Kidney glomerular epithelial cell (primary cell): ENCODE measurements around the gene TMUB2.
A peak's percentile ranks its signal among the peaks of the same experiment; 100 is the strongest.

Experiments used
- DNase-seq: peaks from one replicate; lab custom pipeline; 2025; lab: John Stamatoyannopoulos, UW

The TMUB2 gene

DNA sequence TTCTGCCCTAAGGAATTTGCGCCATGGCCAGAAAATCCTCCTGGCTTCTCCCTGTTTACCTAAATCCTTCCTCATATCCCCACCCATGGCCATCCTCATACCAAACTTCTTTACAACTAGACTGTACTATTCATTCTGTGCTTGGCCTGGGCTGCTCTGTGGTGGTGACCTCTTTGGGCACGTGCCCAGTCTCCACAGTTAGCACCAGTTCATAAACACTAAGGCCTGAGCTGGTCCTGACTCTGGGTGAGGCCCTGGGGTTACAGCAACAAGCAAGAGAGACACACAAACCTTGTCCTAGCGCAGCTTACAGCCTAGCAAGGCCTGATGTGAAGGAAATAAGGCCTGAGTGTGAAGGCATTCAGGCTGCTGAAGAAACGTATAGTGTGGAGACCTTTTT, 16.0 kb downstream of the TMUB2 start:
- no peak for DNase-seq

DNA sequence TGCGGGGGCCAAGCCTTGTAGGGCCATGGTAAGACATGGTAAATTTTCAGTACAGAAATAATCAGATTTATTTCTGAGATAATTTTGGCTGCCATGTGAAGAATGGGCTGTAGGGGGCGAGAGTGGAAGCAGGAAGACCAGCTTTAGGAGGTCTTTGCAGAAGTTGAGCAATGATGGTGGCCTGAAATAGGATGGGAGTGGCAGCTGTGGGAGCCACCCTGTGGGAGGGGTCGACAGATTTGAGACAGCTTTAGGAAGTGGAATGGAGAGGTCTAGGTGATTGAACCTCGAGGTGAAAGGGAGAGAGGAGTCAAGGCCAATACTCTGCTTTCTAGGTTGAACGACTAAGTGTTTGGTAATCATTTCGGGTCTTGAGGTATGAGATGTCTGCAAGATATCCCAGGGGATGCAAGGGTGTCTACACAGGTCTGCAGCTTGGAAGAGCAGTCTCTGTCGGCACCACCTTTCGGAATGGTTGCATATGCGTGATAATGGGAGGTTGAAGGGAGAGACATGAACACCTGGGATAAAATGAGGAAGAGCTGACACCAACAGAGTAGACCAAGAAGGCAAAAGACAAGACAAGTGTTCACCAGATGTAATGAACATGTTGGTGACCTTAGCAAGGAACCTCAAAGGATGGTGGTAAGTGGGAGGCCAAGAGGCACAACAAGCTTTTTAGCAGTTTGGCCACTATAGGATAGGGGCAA, 17.1 kb downstream of the TMUB2 start:
- DNase-seq: peak; percentile 29

DNA sequence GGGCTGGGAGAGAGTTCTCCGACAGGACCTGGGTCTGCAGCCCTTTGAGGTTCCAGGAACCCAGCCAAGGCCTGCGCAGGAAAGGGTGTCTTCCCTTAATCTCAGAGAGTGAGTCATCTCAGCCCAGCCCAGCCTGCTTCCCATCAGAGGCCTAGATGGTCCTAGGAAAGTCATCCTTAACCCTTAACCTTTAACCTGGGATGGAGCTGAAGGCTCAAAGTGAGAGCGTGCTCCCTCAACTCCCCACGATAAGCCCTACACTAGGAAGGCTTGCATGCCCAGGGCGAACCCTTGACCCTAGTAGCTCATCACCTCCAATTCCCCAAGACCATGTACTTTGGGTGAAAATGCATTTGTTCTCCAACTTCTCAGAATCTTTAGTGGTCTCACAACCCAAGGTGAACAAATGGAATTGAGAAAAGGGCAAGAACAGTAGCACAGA, 17.7 kb downstream of the TMUB2 start:
- DNase-seq: no peak

DNA sequence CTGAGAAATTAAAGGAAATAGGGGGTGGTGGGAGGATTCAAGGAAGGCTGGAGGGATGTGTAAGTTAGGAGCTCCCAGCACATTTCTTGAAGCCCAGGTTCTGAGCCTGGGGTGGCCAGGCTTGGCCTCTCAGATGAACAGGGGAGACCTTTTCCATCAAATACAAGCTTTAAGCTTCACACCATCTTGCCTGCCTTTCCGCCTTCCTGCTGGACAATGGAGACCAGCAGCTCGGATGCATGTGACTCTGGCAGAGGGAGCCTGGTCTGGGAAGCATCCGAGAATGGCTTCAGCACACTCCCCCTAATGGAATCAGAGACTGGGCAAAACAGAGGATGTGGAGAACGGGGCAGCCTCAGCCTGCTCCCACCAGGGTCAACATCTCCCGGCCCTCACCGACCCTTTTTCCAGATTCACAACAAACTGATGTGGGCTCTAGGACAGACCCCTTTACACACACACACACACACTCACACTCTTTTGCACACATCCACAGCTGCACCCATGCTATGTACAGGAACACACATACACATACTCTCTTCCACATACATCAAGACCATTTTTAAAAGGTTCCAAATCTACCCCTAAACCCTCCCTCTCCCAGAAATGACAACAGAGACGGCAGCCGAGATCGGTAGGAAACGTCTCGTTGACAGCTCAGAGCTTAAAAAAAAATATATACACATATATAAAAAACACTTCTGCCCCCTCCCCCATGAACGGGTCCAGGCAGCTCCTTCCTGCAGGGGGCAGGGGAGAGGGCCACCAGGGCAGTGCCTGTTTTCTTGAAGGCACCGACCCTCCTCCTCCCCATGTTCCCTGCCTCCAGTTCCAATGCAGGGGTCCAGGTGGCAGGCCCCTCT, 19.4 kb downstream of the TMUB2 start:
- DNase-seq: no peak

DNA sequence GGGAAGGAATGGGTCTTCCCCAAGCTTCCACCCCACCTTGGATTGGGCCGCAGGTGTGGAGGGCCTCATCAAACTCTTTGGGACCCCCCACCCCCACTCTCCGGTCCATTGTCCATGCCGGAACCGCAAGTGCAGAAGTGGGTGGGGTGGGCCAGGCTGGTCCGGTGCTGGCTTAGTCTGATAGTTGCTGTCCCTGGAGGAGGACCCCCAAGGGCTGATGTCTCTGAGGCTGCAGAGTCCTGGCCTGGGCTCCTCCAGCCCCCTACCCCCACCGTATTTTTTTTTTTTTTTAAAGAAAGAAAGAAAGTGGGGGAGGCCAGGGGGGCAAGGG, 20.0 kb downstream of the TMUB2 start:
- DNase-seq: no peak

DNA sequence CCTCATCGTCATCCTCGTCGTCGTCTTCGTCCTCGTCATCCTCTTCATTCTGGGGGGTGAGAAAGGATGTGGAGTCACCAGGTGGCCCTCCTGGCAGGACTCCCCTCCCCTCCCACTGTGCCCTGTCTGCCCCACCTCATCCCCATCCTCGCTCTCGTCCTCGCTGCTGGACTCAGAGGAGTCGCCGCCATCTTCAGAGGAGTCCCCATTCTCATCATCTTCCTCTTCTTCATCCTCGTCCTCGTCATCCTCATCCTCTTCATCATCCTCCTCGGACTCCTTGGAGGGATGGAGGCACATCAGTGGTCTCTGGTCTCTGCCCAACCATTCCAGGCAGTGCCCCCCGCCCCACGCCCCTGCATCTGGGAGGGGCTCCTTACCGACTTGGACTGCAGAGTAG, 20.5 kb downstream of the TMUB2 start:
- no peak for DNase-seq

DNA sequence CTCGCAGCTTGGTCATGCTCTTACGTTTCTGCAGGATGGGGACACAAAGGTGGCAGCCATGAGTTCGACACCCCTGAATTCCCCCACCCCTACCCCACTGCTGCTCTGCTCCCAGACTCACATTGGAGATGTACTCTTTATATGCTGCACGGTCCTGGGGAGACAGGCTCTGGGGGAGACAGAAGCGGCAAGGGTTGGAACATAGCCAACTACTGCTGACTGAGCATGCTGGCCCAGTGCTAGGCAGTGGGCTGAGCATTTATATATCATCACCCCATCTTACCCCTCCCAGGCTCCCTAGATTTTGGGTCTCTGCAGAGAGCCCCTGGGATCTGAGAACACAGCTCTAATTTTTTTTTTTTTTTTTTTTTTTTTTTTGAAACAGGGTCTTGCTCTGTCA, 21.0 kb downstream of the TMUB2 start:
- no peak for DNase-seq

DNA sequence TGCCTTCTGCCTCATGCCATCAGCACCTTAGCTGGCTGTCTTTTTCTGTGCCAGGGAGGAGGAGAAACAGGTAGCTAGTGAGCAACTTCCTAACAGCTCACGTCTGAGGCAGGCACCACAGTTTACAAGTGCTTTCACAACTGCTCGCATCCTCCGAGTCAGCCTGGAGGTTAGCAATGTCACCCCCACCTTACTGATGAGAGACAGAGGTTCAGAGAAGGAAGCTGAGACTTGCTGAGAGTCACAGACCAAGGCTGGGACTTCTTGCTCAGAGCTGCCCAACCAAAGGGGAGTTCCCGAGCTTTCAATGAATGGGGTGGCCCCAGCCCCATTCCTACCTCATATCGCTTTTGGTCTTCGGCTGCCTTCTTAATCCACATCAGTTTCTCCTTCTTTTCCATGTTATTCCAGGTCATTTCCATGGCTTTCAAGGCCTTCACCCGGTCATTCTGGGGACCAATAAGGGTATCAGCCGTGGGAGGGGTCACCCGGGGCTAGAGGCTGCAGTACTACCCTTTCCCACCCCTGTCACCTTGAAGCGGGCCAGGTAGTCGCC, 23.1 kb downstream of the TMUB2 start:
- DNase-seq: no peak

DNA sequence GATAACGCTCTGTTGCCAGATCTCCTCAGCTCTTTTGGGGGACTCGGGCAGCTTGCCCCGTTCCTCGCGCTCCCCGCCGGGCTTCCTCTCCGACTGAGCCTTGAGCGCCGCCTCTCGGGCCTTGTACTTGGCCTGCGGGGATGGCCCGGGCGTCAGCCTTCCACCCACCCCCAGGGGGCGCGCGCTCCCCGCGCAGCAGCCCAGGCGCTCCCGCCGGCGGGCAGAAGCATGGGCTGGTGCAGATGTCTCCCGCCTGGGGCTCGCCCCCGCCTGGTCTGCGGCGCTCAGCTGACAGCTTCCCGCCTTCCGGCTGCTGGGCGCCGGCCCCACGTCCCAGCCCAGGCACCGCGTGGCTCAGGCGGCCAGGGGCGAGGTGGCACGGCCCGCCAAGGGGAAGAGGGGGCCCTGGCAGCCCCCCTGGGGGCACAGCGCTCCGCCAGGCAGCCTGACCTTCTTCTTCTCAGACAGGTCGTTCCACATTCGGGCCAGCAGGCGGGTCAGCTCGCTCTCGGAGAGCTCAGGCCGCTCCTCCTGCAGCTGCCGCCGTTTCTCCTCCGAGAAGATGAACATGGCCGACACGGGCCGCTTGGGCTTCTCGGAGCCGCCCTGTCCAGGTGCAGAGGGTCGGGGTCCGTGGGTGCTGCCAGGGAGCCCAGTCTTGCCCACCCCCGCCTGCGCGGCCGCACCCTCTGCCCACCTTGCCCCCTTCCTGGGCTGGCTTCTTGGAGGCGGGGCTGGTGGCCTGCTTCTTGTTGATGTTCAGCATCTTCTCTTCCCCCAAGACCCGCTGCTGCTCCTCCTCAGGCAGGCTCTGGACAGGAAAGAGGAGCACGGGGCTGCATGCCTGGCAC, 23.8 kb downstream of the TMUB2 start:
- peak; percentile 71 for DNase-seq

DNA sequence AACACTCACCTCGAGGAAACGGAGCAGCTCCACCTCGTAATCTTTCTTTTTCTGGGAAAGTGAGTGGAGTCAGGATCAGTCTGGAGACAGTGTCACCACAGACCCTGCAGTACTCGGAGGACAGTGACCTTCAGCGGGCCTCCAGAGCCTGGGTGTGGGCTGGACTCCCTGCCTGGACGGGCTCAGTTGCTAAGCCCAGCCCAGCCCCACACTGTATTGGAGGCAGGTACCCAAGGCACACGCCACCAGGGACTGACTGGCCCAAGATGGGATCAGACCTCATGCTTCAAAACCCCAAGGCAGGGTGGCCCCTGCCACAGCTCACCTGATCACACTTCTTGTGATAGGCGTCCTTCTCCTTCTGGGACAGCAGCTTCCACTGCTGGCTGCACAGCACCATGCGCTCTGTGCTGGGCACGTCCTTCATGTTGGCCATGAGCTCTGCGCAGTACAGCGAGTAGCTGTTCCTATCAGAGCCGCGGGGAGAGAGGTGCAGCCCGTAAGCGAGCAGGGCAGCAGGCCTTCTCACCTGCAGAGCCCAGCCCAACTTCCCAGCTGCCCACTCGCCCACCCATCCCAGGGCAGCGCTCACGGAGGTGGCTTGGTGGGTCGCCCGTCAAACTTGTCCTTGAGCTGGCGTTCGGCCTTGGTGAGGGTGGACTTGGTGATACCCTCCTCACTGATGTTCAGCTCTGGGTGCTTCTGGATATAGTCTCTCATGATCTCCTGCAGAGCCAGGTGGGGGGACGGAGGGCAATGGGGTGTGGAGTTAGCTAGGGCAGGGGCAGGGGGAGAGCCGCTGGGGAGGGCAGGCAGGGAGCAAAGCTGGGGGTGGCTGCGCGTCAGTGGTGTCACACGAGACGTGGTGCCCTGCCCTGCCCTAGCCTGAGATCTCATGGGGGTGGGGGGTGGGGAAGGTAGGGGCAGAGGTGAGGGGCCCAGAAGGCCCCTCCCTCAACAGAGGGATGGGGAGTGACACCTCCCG, 24.8 kb downstream of the TMUB2 start:
- no peak for DNase-seq

DNA sequence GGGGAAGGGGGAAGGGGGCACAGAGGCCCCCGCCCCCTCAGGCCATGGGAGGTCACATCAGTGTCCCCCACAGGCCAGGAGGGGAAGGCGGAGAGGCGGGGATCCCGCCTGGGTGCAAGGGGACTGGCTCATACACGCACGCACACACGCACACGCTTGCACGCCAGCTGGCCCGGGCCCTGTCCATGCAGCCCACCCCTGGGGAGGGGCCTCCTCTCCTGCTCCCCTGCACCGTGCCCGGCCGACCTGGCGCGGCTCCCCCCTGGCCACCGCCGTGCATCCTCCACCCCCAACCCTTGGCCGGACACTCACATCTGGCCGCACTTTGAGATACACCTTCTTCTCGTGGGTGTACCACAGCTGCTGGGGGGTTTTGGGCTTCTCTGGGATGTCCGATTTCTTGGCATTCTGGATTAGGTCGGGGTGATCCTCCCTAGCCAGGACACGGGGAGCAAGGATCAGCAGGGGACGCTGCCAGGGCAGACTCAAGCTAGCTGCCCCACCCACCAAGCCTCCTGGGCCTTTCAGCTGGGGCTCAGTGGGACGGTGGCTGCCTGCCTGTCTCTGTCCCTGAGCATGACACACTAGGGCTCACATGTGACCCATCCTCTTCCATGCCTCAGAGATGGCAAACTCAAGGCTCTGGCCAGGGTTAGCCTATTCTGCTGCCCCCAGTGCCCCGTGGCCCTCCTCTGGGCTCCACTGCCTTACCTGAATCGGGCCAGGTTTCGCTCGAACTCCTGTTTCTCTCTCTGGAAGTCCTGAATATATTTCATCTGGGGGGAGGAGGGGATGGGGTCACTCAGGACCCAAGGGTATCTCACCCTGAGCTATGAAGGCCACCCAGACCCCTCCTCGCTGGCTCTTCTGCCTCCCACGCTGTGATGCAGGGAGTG, 26.0 kb downstream of the TMUB2 start:
- DNase-seq: no peak

DNA sequence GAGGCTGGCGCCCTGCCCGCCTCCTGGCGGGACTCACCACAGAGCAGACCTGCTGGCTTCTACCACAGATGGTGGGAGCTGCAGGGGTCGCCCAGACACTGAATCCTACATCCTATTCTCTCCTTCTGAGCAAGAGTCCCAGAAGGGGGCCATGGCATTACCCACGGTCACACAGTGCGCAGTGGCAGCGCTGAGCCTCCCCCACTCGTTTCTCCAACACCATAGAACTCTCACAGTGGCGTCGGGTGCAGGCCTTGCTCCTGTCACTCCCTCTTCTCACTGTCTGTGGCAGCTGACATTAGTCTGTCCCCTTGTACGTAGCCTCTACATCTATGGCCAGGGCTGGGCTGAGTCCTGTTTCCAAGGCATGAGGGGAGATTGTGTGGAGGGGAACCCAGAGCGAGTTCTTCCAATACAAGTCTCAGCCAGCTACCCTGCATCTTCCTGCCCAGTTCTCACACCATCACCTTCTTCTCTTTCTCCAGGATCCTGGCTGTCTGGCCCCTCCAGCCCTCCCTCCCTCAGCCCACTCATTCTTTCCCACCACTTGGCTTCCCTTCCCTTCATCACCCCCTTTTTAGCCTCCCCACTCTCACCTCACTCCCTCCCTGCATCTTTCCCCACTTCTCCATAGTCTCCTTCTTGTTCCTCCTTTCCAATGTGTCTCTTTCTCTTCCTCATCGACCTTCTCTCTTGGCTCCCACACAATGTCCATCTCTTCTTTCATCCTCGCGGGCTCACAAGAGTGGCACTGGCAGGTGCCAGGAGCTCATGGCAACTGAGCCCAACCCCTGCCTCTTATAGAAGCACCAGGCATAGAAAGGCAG, 26.8 kb downstream of the TMUB2 start:
- no peak for DNase-seq

DNA sequence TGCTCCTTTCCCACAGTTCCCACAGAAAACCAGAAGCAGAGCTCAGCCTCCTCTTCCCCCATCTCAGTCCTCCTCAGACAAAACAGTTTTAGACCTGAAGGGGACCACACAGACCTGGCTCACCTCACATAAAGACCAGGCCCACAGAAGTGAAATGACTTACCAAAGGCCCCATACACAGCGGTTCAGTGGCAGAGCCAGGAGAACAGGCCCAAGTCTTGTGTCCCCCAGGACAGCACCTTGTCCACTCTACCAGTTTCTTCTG, 27.4 kb downstream of the TMUB2 start:
- no peak for DNase-seq

DNA sequence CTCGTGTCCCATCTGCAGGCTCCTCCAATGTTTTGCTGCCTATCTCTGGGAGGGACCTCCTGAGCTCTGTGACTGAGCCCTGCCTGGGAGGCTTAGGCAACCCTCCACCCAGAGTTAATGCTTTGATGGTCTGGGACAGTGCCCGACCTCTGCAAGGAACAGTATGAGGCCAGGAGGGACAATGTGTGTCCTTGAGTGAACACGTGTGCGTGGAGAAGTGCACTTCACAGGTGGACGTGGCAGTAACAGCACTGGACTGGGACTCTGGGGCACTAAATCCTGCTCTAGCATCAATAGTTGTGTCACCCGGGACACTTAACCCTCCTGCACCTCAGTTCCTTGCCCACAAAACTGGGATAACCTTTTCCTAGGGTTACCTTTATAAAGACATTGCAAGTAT, 28.1 kb downstream of the TMUB2 start:
- DNase-seq: no peak

DNA sequence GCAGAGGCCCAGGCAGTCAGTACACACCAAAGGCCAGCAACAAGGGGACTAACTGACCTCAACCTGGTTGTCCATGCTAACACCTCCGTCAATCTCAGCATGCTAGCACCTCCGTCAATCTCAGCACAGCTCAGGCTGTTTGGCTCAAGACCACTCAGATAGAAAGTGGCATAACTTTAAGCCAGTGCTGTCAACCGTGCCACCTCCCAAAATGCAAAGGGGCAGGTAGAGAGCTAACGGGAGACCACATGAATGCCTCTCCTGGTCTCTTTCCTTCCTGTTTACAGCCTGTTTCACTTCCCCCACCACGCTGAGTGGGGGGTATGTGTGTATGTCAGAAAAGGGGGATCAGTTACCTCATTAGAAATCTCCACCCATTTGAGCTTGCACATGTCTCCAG, 29.4 kb downstream of the TMUB2 start:
- DNase-seq: no peak

DNA sequence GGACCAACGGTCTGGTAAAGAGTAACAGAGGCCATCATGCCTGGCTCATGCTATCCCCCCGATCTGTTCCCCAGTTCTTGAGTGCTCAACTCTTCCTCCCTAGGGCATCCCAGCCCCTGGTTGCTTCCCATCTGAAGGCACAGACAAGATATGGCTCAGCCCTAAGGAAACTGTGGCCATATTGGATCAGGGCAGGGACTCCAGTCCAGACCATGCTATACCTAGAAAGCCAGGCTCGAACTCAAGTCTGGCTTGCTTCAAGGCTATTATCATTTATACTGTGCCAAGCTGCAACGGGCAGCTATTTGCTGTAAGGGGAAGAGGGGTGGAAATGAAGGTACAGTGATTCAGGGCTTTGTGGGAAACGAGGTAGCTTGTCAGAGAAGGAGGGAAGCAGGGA, 29.9 kb downstream of the TMUB2 start:
- DNase-seq: no peak

DNA sequence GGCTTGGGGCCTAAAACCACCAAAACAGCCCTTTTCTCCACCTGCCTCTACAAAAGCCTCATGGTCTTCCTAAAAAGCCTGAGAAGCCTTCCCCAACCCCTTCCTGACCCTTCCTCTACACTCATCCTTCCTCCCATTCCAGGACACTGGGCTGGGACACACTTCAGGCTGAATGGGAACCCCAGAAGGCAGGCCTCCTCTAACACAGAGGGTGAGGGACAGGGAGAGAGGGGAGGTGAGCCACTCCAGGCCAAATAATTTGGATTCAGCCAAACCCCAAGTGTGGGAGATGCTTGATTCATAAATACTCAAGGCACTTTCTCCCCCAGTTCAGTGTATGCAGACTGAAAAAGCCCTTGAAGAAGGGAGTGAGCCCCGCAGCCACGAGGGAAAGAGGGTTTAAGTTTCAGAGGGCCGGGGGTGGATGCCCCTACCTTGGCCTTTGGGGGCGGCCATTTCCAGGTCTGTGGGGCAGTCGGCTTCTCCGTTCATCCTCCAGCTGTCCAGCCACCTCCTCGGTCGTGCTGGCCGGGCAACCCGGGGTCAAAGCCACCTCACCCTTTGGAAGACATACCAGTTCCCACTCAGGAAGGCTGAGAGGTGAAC, 31.1 kb downstream of the TMUB2 start:
- DNase-seq: no peak

DNA sequence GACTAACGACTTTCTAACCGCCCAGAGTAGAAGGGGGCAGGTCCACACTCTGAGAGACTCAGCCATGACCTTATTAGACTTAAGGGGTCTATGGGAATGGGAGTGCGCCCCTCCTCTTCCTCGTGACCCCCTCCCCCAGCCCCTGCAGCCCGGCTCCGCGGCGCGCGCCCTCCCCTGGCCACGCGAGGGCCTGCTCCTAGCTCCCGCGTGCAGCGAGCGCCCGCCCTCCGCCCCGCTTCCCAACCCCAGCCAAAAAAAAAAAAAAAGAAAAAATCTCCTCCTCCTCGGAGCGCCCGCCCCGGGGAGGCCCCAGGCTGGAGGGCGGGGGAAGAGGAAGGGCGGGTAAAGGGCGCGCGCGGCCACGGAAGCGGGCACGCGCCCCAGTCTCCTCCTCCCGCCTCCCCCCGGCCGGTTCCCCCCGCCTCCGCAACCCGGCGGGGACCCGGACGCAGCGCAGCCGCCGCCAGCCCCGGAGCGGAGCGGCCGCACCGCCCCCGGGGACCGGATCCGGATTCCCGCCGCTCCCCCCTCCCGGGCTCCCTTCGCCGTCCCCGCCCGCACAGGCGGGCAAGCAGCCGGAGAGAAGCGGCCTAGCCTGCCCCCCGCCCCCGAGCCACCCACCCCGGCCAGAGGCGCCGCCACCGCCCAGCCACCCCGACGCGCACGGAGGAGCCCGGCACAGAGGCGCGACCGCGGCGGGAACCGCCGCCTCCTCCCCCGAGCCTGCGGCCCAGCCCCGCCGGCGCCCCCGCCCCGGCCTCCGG, 31.8 kb downstream of the TMUB2 start:
- peak; percentile 67 for DNase-seq
